GM21786 (cell line): ENCODE data around the gene STAT5B.

Experiments
- ATAC-seq: cut with Tn5 transposase; IDR thresholded peaks from one replicate; pipeline ENCODE4 v1.9.1; 2021; ENCODE audit not compliant: unreplicated experiment

STAT5B gene

GRCh38 chr17:42153919-42154742 is 122.1 kb downstream of the STAT5B start:
- no peak for ATAC-seq
